Epithelial cell of prostate (primary cell): ENCODE data around the gene ARHGAP10.

Source experiments
- DNase-seq: peaks from one replicate; pipeline ENCODE4 v3.0.0-alpha.2; 2011; ENCODE audit warnings: low read depth, low spot score
- H3K27ac ChIP-seq: fragments of 450-650 bp; 2 replicates; pipeline ENCODE4 v1.5.1; 2017; ENCODE audit warnings: mild to moderate bottlenecking

The ARHGAP10 gene

GRCh38 chr4:147761218-147761883 is 29.5 kb downstream of the ARHGAP10 start:
- no peak overlapping the region for H3K27ac ChIP-seq
- no peak for DNase-seq

- peak overlapping the region; percentile 69 for H3K27ac ChIP-seq
- DNase-seq, result no peak
These were observed 32.4 kb downstream of the ARHGAP10 start for GRCh38 chr4:147764337-147764736.

- DNase-seq, result no peak
- peak overlapping the region; percentile 69 for H3K27ac ChIP-seq
These were observed 33.2 kb downstream of the ARHGAP10 start for GRCh38 chr4:147765121-147765529.

GRCh38 chr4:147768113-147768512 is 36.2 kb downstream of the ARHGAP10 start:
- peak overlapping the region; percentile 14 for H3K27ac ChIP-seq
- DNase-seq, result peak; percentile 46

GRCh38 chr4:147769386-147769785 is 37.5 kb downstream of the ARHGAP10 start:
- DNase-seq, result no peak
- H3K27ac ChIP-seq, result peak overlapping the region; percentile 9

- H3K27ac ChIP-seq, result no peak overlapping the region
- no peak for DNase-seq
These were observed 38.9 kb downstream of the ARHGAP10 start for GRCh38 chr4:147770831-147771230.

GRCh38 chr4:147772056-147772455 is 40.2 kb downstream of the ARHGAP10 start:
- H3K27ac ChIP-seq, result peak overlapping the region; percentile 59
- no peak for DNase-seq

GRCh38 chr4:147772459-147772969 is 40.6 kb downstream of the ARHGAP10 start:
- peak overlapping the region; percentile 59 for H3K27ac ChIP-seq
- no peak for DNase-seq

GRCh38 chr4:147773261-147774184 is 41.6 kb downstream of the ARHGAP10 start:
- peak overlapping the region; percentile 59 for H3K27ac ChIP-seq
- DNase-seq, result no peak

- no peak for DNase-seq
- no peak overlapping the region for H3K27ac ChIP-seq
These were observed 44.8 kb downstream of the ARHGAP10 start for GRCh38 chr4:147776716-147777115.

- no peak overlapping the region for H3K27ac ChIP-seq
- DNase-seq, result no peak
These were observed 45.7 kb downstream of the ARHGAP10 start for GRCh38 chr4:147777456-147778091.

GRCh38 chr4:147778942-147779341 is 47.1 kb downstream of the ARHGAP10 start:
- no peak for DNase-seq
- H3K27ac ChIP-seq, result no peak overlapping the region

GRCh38 chr4:147779451-147779850 is 47.6 kb downstream of the ARHGAP10 start:
- no peak for DNase-seq
- no peak overlapping the region for H3K27ac ChIP-seq

GRCh38 chr4:147780137-147780777 is 48.4 kb downstream of the ARHGAP10 start:
- H3K27ac ChIP-seq, result no peak overlapping the region

GRCh38 chr4:147782087-147782781 is 50.3 kb downstream of the ARHGAP10 start:
- no peak for DNase-seq
- no peak overlapping the region for H3K27ac ChIP-seq

More at GRCh38 chr4:147780137-147780777, 48.4 kb downstream of the ARHGAP10 start:
- DNase-seq, result no peak

- no peak overlapping the region for H3K27ac ChIP-seq
- DNase-seq, result no peak
These were observed 53.2 kb downstream of the ARHGAP10 start for GRCh38 chr4:147785129-147785528.

GRCh38 chr4:147786031-147786430 is 54.1 kb downstream of the ARHGAP10 start:
- no peak for DNase-seq
- H3K27ac ChIP-seq, result no peak overlapping the region

GRCh38 chr4:147786531-147786930 is 54.6 kb downstream of the ARHGAP10 start:
- no peak for DNase-seq
- H3K27ac ChIP-seq, result no peak overlapping the region

- no peak overlapping the region for H3K27ac ChIP-seq
These were observed 55.3 kb downstream of the ARHGAP10 start for GRCh38 chr4:147787204-147787603.

GRCh38 chr4:147788791-147789190 is 56.9 kb downstream of the ARHGAP10 start:
- DNase-seq, result no peak

More at GRCh38 chr4:147787204-147787603, 55.3 kb downstream of the ARHGAP10 start:
- DNase-seq, result no peak

More at GRCh38 chr4:147788791-147789190, 56.9 kb downstream of the ARHGAP10 start:
- H3K27ac ChIP-seq, result no peak overlapping the region
